Activated CD4-positive, alpha-beta T cell treated with anti-CD3 and anti-CD28 coated beads for 1 hour (primary cell): ENCODE data around the gene WHAMM.

ENCODE experiments used
- DNase-seq: peaks from one replicate; pipeline ENCODE4 v3.0.0-alpha.2; 2020

Gene WHAMM

GRCh38 chr15:82871832-82872484 lies 62.5 kb downstream of the WHAMM start:
- no peak for DNase-seq

DNA sequence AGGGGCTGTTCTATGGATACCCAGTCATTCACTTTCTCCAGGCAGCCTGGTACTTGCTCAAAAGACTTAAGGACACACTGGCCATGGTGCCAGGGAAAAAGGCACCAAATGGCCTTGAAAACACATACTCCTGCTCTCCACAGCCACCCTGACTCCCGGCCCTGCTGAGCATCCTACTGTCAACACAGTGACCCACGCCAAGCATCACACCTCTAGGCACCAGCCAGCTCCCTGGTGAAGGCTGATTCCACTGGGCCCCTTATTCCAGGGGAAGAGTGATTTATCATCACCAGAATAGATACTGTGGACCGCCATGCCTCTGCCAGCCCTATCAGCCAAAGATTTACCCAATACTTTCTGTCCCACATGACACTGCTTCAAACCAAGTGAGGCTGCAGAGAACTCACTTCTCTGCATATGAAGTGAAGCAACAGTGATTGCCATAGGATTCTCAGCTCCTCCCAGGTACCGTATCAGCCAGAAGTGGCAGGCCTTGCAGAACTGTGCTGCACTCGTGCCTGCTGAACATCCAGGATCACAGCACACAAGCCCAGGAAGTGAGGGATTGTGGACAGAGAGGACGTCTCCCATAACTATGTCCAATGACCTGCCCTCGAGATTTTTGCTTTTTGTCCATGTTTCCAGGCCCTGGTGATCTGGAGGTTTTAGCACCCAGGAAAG lies 63.7 kb downstream of the WHAMM start:
- no peak for DNase-seq

DNA sequence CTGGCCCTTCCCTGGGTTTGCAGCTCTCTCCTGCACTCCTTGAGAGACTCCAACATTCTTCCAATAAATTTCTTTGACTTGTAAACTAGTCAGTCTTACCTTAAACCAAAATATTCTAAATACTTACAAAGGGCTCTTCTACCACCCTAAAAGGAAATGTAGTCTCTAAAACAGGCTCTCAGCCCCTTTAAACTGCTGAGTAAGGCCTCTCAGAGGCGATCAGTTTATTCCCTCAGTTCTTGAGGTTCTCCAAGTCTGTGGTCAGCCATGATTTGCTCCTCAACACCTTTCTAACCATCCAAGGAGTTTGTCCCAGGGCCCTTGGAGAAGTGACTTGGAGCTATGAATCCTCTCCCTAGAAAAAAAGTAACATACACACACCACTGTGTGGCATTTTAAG lies 64.8 kb downstream of the WHAMM start:
- DNase-seq = no peak

DNA sequence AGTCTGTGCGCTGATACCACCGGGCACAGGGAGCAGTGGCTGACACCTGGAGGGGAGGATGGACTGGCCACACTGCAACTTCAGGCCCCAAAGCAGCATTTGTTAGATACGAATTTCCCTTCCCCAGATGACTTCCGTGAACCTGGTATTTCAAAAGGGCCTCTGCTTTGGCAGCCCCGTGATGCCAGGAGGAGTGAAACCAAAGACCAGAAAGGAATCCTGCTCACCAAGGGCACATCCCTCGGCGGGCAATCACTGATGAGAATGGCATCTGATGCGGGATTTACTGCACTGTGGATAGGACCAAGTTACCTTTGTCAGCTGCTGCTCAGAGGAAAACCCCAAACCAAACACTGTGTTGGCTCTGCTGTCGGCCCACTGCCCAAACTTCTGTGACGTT lies 65.5 kb downstream of the WHAMM start:
- DNase-seq = no peak

DNA sequence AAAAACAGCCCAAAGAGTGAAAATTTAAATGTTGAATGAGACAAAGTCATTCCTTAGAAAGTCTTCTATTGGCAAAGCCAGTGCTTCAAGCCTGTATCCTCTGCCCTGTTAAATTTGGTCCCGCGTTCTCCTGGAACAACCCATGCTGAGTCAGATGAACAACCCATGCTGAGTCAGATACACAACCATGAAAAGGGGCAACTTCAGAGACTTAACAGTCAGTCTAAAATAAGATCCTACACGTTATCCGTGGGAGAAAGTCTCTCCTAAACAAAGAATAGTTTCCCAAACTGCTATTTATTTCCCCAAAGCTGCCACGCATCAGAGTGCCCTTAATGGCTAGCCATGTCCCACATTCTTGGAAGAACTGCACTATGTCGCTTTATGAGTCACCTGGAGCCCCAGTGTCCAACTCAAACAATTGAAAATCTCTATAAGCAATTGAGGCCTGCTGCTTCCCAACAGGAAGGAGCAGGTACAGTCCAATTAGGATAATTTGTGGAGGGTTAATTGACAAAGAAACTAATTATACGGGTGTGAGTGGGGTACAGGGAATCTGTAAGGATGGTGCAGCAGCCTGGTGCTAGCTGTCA lies 66.1 kb downstream of the WHAMM start:
- no peak for DNase-seq

DNA sequence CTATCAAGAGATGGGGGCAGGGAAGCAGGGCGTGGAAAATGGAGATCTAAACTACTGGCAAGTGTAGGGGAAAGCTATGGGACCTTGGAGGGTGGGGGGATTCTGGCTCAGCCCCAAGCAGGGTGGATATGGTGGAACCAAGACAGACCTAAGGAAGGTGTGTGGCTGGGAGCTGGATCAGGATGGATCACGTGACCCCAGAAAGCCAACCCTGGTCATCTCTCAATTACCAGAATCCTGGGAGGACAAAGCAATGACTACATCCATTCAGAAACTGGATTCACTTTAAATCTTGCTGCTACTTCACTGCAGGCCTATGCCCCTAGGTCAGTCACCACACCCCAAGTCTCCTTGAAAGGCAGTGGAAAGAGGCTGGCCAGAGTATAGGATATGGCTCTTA lies 68.4 kb downstream of the WHAMM start:
- DNase-seq = no peak

DNA sequence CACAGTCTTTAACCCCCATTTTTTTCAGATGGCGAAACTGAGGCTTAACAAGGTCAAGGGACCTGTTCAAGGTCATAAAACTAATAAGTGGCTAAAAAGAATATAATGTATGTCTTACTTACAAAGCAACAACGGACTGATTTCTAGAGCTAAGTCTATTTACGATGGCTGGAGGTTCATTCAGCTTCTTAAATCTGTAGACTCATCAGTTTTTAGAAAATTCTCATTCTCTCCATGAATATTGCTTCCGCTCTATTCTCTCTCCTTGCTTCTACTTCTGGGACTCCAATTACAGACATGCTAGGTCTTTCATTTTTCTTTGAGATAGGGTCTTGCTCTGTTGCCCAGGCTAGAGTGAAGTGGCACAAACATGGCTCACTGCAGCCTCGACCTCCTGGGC lies 68.9 kb downstream of the WHAMM start:
- DNase-seq = no peak

DNA sequence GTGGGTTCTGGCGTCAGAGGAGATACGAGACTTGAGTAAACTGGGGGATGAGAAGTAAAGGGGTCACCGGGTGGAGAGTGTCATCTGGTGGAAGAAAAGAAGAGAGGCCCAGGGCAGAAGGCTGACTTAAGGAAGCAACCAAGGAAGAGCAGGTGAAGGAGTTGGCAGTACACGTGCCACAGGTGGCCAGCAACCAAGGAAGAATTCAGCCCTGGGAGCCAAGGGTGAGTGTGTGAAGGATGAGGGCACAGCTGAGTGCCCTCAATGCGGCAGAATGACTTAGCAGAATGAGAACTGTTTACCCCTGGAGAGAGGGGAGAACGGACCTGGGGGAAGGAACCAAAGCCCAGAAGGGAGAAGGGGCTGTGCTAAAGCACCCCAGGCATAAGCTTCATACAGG lies 71.3 kb downstream of the WHAMM start:
- DNase-seq = no peak

DNA sequence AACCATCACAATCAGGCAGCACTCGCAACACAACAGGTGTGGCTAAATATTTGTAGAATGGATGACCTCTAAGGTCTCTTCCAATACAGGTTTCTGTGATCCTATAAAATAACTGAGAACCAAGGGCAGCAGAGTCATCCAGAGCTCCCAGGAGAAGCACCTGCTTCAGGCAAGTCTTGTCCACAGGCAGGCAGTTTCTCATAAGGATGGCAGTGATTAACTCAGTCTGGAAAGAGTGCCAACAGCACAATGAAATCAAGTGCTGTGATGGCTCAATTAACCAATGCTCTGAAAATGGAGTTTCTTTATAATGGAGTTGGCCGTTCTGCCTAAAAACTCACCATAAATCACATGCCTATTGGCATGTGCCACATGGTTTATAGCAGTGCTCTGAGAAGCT lies 72.3 kb downstream of the WHAMM start:
- DNase-seq = no peak

DNA sequence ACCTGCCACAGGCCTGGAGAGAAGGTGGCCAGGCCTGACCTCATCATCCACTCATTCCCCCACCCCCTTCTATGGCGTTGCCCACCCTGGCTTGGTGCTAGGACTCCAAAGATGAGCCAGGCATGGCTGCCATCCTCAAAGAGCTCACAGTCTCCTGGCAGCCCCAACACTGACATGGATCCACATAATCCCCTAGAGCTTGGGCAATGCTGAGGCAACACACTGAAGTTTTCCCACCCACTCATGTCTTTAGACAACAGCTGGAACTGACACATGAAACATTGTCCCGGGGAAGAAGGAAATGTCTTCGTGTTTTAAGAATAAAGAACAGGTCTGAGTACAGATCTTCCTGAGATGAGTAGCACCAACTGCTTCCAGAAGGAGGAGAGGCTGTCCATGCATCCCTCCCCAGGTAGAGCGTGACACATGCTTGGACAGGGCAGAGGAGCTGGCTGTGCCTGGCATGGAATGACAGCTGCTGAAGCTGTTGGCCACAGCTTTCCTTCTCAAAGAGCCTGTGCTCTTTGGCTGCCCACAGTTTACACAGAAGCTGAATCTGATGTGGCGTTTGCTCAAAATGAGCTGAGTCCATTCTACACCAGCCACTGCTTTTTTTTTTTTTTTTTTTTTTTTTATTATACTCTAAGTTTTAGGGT lies 73.0 kb downstream of the WHAMM start:
- DNase-seq = no peak
